SH-SY5Y (cell line): ENCODE results near the gene SH3GL3.

ENCODE experiments used
- GATA2 ChIP-seq: IDR thresholded peaks from 2 replicates; pipeline ENCODE4 v1.6.1; 2011; ENCODE audit warnings: mild to moderate bottlenecking, low read depth, low read length
- GATA3 ChIP-seq: IDR thresholded peaks from 2 replicates; pipeline ENCODE4 v1.6.1; 2011; ENCODE audit warnings: low read depth, mild to moderate bottlenecking, low read length, moderate library complexity

DNA sequence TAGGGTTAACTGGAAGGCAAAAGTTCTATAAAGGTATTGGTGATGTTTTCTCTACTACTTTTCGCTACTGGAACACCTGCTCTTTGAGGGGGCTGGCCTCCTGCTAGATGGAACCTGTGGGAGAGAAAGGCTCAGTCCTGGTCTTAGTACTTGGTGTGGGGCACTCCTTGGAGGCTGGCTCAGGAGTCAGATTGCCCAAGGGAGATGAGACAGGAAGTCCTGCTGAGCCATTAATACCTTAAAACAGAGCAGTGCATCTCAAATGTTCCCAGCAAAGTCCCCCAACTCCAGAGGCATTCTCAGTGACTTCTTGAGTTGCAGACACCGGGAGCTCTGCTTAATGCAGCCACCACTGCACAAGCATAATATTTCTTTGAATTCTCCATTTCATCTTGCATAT, 203.7 kb downstream of the SH3GL3 start:
- TF ChIP-seq GATA2 (no peak), GATA3 (no peak)
